Choroid plexus epithelial cell (primary cell): ENCODE data around the gene STOX1.

Experiments
- DNase-seq: peaks from one replicate; pipeline ENCODE4 v3.0.0-alpha.2; 2010; ENCODE audit warnings: low read depth
- H3K4me3 ChIP-seq: 2 replicates; pipeline ENCODE4 v1.5.1; 2011; ENCODE audit warnings: low read depth, mild to moderate bottlenecking, control low read depth, low read length, moderate library complexity
- CTCF ChIP-seq: conservative IDR thresholded peaks from 2 replicates; pipeline ENCODE4 v1.5.1; 2011; ENCODE audit warnings: low read depth, mild to moderate bottlenecking, control low read depth, inconsistent platforms, low read length, moderate library complexity

STOX1 gene

GRCh38 chr10:68871105-68871711 lies 43.9 kb downstream of the STOX1 start:
- no peak overlapping the region for H3K4me3 ChIP-seq
- peak; percentile 70 for DNase-seq
- TF ChIP-seq CTCF = no peak

GRCh38 chr10:68871731-68872342 lies 44.5 kb downstream of the STOX1 start:
- peak; percentile 98 for DNase-seq
- no peak overlapping the region for H3K4me3 ChIP-seq
- TF ChIP-seq CTCF = no peak

GRCh38 chr10:68876246-68877138 lies 49.2 kb downstream of the STOX1 start:
- H3K4me3 ChIP-seq = no peak overlapping the region
- peak; percentile 45 for DNase-seq
- TF ChIP-seq CTCF = no peak

- no peak overlapping the region for H3K4me3 ChIP-seq
- DNase-seq = no peak
- TF ChIP-seq CTCF = no peak
Observed at GRCh38 chr10:68877482-68878110, 50.3 kb downstream of the STOX1 start.

- no peak for TF ChIP-seq CTCF
- DNase-seq = no peak
- no peak overlapping the region for H3K4me3 ChIP-seq
Observed at GRCh38 chr10:68878496-68878895, 51.2 kb downstream of the STOX1 start.

- TF ChIP-seq CTCF = peak; percentile 17
Observed at GRCh38 chr10:68879628-68880027, 52.3 kb downstream of the STOX1 start.

More at GRCh38 chr10:68879628-68880027, 52.3 kb downstream of the STOX1 start:
- DNase-seq = no peak
- H3K4me3 ChIP-seq = no peak overlapping the region
